ENCODE measurements around the gene DNAAF5.
"Not testable (repeated sequence)": the region's sequence is repeated elsewhere in the genome, so short reads cannot be mapped to it uniquely, and the experiment has no call there.

Gene DNAAF5

GRCh38 chr7:730501-731439 is 4.3 kb downstream of the DNAAF5 start:
- no peak for DNase-seq

GRCh38 chr7:731440-732085 is 5.1 kb downstream of the DNAAF5 start:
- DNase-seq = no peak

- peak; percentile 49 to 87 for DNase-seq
Observed at GRCh38 chr7:732094-732541, 5.6 kb downstream of the DNAAF5 start.

- no peak for DNase-seq
Observed at GRCh38 chr7:732556-732955, 6.1 kb downstream of the DNAAF5 start.

GRCh38 chr7:734214-734613 is 7.7 kb downstream of the DNAAF5 start:
- no peak for DNase-seq

GRCh38 chr7:734808-735207 is 8.3 kb downstream of the DNAAF5 start:
- DNase-seq = no peak

- no peak for DNase-seq
Observed at GRCh38 chr7:738241-738640, 11.7 kb downstream of the DNAAF5 start.

GRCh38 chr7:738723-739454 is 12.4 kb downstream of the DNAAF5 start:
- no peak for DNase-seq

GRCh38 chr7:739455-739982 is 13.0 kb downstream of the DNAAF5 start:
- no peak for DNase-seq

- no peak for DNase-seq
Observed at GRCh38 chr7:739983-740942, 13.8 kb downstream of the DNAAF5 start.

- no peak for DNase-seq
Observed at GRCh38 chr7:741191-741671, 14.7 kb downstream of the DNAAF5 start.

GRCh38 chr7:741850-742249 is 15.4 kb downstream of the DNAAF5 start:
- DNase-seq = no peak

- DNase-seq = no peak
Observed at GRCh38 chr7:742791-743190, 16.3 kb downstream of the DNAAF5 start.

- DNase-seq = not testable (repeated sequence)
Observed at GRCh38 chr7:743341-744127, 17.0 kb downstream of the DNAAF5 start.

- DNase-seq = not testable (repeated sequence)
Observed at GRCh38 chr7:744128-744520, 17.6 kb downstream of the DNAAF5 start.

- DNase-seq = no peak
Observed at GRCh38 chr7:744854-745430, 18.4 kb downstream of the DNAAF5 start.

GRCh38 chr7:745431-746154 is 19.1 kb downstream of the DNAAF5 start:
- DNase-seq = no peak

GRCh38 chr7:746155-747061 is 19.9 kb downstream of the DNAAF5 start:
- DNase-seq = no peak

GRCh38 chr7:747186-747585 is 20.7 kb downstream of the DNAAF5 start:
- DNase-seq = no peak
